ENCODE results near the gene SLC35F3. TPM values are rescaled to one million over a fixed set of nuclear protein-coding genes. Genes with fewer than 3 reads are reported as not detected.

The SLC35F3 gene
- polyA plus RNA-seq, 1 donor from 2014 or later, result 13.9 TPM

- H3K4me2 ChIP-seq (ENCODE audit: low read length), result no peak overlapping the region
- no peak overlapping the region for H2AFZ ChIP-seq (ENCODE audit: low read depth, low read length)
- H3K27me3 ChIP-seq (ENCODE audit: insufficient read depth, low read depth, low read length), result no peaks in the 10 kb centered on the region
- no peak overlapping the region for H3K4me3 ChIP-seq (ENCODE audit: low read length)
- H3K27ac ChIP-seq (ENCODE audit: low read length), result no peak overlapping the region
- H3F3A ChIP-seq (ENCODE audit: insufficient read depth, low read length, poor library complexity, severe bottlenecking), result no peaks in the 10 kb centered on the region
- H3K36me3 ChIP-seq (ENCODE audit: insufficient read depth, low read length), result no peaks in the 10 kb centered on the region
- H3K9me2 ChIP-seq (ENCODE audit: insufficient read depth, low read length), result no peaks in the 10 kb centered on the region
- no peak overlapping the region for H3K9ac ChIP-seq (ENCODE audit: low read length)
- TF ChIP-seq TAF1 (IDR thresholded peaks at IDR 0.05; ENCODE audit: low read depth), result no peak
- TF ChIP-seq RAD21 (conservative IDR thresholded peaks at IDR 0.05), result no peak
- TF ChIP-seq POLR2AphosphoS5 (IDR thresholded peaks at IDR 0.05), result no peak
- TF ChIP-seq EZH2 (IDR thresholded peaks at IDR 0.05; ENCODE audit: borderline replicate concordance, insufficient read depth, low read length, poor library complexity, severe bottlenecking), result no peak
- no peak for TF ChIP-seq SMC3 (conservative IDR thresholded peaks at IDR 0.05; ENCODE audit: poor library complexity)
- no peak for TF ChIP-seq EP300 (conservative IDR thresholded peaks at IDR 0.05; ENCODE audit: poor library complexity, severe bottlenecking)
- TF ChIP-seq, protein P1, sequence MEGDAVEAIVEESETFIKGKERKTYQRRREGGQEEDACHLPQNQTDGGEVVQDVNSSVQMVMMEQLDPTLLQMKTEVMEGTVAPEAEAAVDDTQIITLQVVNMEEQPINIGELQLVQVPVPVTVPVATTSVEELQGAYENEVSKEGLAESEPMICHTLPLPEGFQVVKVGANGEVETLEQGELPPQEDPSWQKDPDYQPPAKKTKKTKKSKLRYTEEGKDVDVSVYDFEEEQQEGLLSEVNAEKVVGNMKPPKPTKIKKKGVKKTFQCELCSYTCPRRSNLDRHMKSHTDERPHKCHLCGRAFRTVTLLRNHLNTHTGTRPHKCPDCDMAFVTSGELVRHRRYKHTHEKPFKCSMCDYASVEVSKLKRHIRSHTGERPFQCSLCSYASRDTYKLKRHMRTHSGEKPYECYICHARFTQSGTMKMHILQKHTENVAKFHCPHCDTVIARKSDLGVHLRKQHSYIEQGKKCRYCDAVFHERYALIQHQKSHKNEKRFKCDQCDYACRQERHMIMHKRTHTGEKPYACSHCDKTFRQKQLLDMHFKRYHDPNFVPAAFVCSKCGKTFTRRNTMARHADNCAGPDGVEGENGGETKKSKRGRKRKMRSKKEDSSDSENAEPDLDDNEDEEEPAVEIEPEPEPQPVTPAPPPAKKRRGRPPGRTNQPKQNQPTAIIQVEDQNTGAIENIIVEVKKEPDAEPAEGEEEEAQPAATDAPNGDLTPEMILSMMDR (IDR thresholded peaks at IDR 0.05; ENCODE audit: poor library complexity, severe bottlenecking), result no peak
- no peak for TF ChIP-seq REST (IDR thresholded peaks at IDR 0.05; ENCODE audit: borderline replicate concordance)
- TF ChIP-seq MXI1 (conservative IDR thresholded peaks at IDR 0.05; ENCODE audit: poor library complexity, severe bottlenecking), result no peak
- no peaks in the 10 kb centered on the region for H3K79me2 ChIP-seq (replicated peaks; ENCODE audit: insufficient read depth, low read length)
- no peaks in the 10 kb centered on the region for H4K20me1 ChIP-seq (ENCODE audit: insufficient read depth)
- H3K9me3 ChIP-seq (ENCODE audit: low read length), result no peaks in the 10 kb centered on the region
These were observed 427.0 kb downstream of the SLC35F3 start for GRCh38 chr1:234331507-234331906.

DNA sequence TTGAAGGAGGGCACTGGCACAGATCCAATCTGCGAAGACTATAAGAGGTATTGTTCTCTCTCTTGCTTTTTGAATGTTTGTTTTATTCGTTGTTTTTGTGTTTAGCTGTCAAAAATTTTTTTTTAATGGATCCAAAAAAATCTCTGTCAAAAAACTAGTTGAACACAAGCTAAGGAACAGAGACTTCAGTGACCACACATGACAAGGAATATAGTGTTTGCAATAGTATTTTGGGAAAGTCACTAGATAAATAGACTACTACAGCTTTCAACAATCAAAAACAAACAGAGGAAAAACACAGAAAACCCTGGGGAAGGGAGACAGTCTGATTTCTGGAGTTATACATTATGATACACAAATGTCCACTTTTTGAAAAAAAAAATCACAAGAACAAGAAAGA, 431.9 kb downstream of the SLC35F3 start:
- Histone ChIP-seq H3K9ac (ENCODE audit: low read length) (no peak overlapping the region), H3F3A (ENCODE audit: insufficient read depth, low read length, poor library complexity, severe bottlenecking) (no peaks in the 10 kb centered on the region), H4K20me1 (ENCODE audit: insufficient read depth) (no peaks in the 10 kb centered on the region), H3K79me2 (replicated peaks; ENCODE audit: insufficient read depth, low read length) (no peaks in the 10 kb centered on the region), H3K36me3 (ENCODE audit: insufficient read depth, low read length) (no peaks in the 10 kb centered on the region), H3K9me3 (ENCODE audit: low read length) (peaks cover 10% of the 10 kb centered on the region), H3K27ac (ENCODE audit: low read length) (no peak overlapping the region), H3K27me3 (ENCODE audit: insufficient read depth, low read depth, low read length) (no peaks in the 10 kb centered on the region), H3K4me3 (ENCODE audit: low read length) (no peak overlapping the region), H2AFZ (ENCODE audit: low read depth, low read length) (no peak overlapping the region), H3K9me2 (ENCODE audit: insufficient read depth, low read length) (no peaks in the 10 kb centered on the region), H3K4me2 (ENCODE audit: low read length) (no peak overlapping the region)
- no peak for TF ChIP-seq EZH2 (IDR thresholded peaks at IDR 0.05; ENCODE audit: borderline replicate concordance, insufficient read depth, low read length, poor library complexity, severe bottlenecking)
- TF ChIP-seq POLR2AphosphoS5 (IDR thresholded peaks at IDR 0.05), result no peak
- TF ChIP-seq, protein P1 (IDR thresholded peaks at IDR 0.05; ENCODE audit: poor library complexity, severe bottlenecking), result no peak
- TF ChIP-seq RAD21 (conservative IDR thresholded peaks at IDR 0.05), result no peak
- no peak for TF ChIP-seq MXI1 (conservative IDR thresholded peaks at IDR 0.05; ENCODE audit: poor library complexity, severe bottlenecking)
- TF ChIP-seq EP300 (conservative IDR thresholded peaks at IDR 0.05; ENCODE audit: poor library complexity, severe bottlenecking), result no peak
- no peak for TF ChIP-seq SMC3 (conservative IDR thresholded peaks at IDR 0.05; ENCODE audit: poor library complexity)
- no peak for TF ChIP-seq REST (IDR thresholded peaks at IDR 0.05; ENCODE audit: borderline replicate concordance)
- no peak for TF ChIP-seq TAF1 (IDR thresholded peaks at IDR 0.05; ENCODE audit: low read depth)
